Measurements from ENCODE around the gene PABPC3. TPM values are rescaled to one million over a fixed set of nuclear protein-coding genes. Genes with fewer than 3 reads are reported as not detected.

PABPC3 gene
- total RNA-seq, 2 experiments from 2014 or later = 0.20 to 0.66 TPM

DNA sequence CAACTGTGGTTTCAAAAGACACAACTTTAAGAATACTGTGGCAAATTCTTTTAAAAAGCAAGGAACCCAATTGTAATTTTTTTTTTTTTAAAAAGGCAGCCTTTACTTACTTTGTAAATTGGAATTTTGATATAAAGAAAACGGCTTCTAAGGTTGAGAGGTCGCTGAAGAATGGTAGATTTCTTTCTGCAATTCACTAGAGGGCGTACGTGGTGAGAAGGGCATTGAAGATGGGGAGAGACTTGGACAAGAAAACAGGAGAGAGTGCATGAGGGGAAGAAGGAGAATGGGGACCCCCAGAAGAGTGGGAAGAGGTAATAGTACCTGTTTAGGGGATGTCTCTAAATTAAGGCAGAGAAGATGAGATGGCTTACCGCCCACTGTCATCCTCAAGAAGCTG is 33.5 kb upstream of the PABPC3 start:
- DNase-seq = no peak
- H3K27me3 Mint-ChIP-seq = peaks cover 38% of the 10 kb centered on the region
- Histone ChIP-seq H3K27ac (ENCODE audit: low read depth in 1 of 2, low read length in 2 of 2) (no peak overlapping the region), H3K36me3 (ENCODE audit: insufficient read depth, low read length) (no peaks in the 10 kb centered on the region), H3K9me3 (ENCODE audit: control insufficient read depth in 1 of 2, insufficient read depth in 1 of 2, low read length in 2 of 2) (no peaks in the 10 kb centered on the region), H3K4me3 (ENCODE audit: low read length) (no peak overlapping the region), H3K27me3 (ENCODE audit: control insufficient read depth in 1 of 2, insufficient read depth in 2 of 2, low read length in 2 of 2) (peaks cover 2 to 6% of the 10 kb centered on the region in 2 experiments), H3K4me1 (ENCODE audit: insufficient read depth, low read length) (no peaks in the 10 kb centered on the region)
- no peak for ATAC-seq (ENCODE audit: poor library complexity)
- ChIA-PET CTCF (no interaction called here), POLR2A (no interaction called here)
- no peak overlapping the region for H3K27ac Mint-ChIP-seq
- H3K9me3 Mint-ChIP-seq = peaks cover 3% of the 10 kb centered on the region
- no peaks in the 10 kb centered on the region for H3K36me3 Mint-ChIP-seq (ENCODE audit: low read depth)
- H3K4me3 Mint-ChIP-seq = no peak overlapping the region
- TF ChIP-seq, protein P1, sequence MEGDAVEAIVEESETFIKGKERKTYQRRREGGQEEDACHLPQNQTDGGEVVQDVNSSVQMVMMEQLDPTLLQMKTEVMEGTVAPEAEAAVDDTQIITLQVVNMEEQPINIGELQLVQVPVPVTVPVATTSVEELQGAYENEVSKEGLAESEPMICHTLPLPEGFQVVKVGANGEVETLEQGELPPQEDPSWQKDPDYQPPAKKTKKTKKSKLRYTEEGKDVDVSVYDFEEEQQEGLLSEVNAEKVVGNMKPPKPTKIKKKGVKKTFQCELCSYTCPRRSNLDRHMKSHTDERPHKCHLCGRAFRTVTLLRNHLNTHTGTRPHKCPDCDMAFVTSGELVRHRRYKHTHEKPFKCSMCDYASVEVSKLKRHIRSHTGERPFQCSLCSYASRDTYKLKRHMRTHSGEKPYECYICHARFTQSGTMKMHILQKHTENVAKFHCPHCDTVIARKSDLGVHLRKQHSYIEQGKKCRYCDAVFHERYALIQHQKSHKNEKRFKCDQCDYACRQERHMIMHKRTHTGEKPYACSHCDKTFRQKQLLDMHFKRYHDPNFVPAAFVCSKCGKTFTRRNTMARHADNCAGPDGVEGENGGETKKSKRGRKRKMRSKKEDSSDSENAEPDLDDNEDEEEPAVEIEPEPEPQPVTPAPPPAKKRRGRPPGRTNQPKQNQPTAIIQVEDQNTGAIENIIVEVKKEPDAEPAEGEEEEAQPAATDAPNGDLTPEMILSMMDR (IDR thresholded peaks at IDR 0.05) = no peak
- no peaks in the 10 kb centered on the region for H3K4me1 Mint-ChIP-seq (ENCODE audit: low read depth)
- intact Hi-C loops (cut with DNase I, micrococcal nuclease) = no loop called here

DNA sequence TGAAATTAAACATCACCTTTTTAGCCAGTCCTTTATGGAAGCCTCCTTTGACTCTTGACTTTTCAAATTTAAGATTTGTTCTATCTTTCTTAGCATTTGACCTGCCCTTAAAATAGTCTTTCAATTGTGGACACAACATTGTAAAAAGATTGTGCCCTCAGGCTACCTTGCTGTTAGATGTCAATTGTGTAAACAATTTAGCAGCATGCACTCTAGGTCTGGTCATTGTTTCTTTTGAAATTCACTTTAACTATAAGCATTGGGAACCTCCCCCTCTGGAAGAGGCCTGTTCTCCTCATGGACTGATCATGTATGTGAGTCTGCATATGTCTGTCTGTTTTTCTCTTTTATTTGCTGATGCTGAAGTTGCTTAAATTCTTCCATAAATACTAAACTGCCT is 31.5 kb upstream of the PABPC3 start:
- no peak overlapping the region for H3K27ac Mint-ChIP-seq

DNA sequence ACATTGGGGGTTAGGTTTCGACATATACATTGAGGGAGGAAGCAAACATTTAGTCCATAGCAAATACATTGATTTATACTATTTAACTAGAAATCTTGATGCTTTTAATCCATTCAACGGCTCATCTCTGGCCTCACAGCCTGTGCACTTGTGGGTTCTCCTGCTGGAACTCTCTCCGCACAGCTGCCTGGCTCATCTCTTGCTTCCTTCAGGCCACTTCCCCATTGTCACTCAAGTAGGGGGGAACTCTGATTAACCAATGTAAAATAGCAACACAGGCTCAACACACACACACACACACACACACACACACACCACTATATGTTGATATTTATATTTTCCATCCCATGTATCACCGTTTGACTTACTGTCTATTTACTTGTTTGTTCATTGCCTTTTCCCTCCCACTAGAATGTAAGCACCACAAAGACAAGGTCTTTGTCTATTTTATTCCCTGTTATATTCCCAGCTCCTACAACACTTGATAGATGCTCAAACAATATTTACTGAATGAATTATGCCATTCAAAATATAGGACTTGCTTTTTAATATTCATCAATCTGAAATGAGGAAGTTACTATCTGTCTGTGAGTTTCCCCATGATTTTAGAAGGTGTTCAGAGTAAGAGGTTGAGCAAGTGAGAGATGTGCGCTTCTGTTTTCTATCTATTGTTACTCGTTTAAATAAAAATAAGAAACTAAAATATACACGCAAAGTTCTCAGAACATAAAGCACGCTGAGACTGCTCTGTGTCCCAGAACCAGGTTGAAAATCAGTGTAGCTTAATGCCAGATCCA is 29.8 kb upstream of the PABPC3 start:
- no peaks in the 10 kb centered on the region for H3K9me3 ChIP-seq (ENCODE audit: control insufficient read depth in 1 of 2, insufficient read depth in 1 of 2, low read length in 2 of 2)
- Mint-ChIP-seq H3K27me3 (peaks cover 65% of the 10 kb centered on the region), H3K9me3 (no peaks in the 10 kb centered on the region), H3K4me1 (ENCODE audit: low read depth) (no peaks in the 10 kb centered on the region), H3K36me3 (ENCODE audit: low read depth) (no peaks in the 10 kb centered on the region), H3K4me3 (no peak overlapping the region), H3K27ac (no peak overlapping the region)
- intact Hi-C loops (cut with DNase I, micrococcal nuclease) = no loop called here
- ChIA-PET CTCF (no interaction called here), POLR2A (no interaction called here)
- no peak overlapping the region for H3K27ac ChIP-seq (ENCODE audit: low read depth in 1 of 2, low read length in 2 of 2)
- H3K27me3 ChIP-seq (ENCODE audit: control insufficient read depth in 1 of 2, insufficient read depth in 2 of 2, low read length in 2 of 2) = peaks cover 6 to 12% of the 10 kb centered on the region in 2 experiments
- H3K36me3 ChIP-seq (ENCODE audit: insufficient read depth, low read length) = no peaks in the 10 kb centered on the region
- TF ChIP-seq, protein P1 (IDR thresholded peaks at IDR 0.05) = no peak
- no peak overlapping the region for H3K4me3 ChIP-seq (ENCODE audit: low read length)
- DNase-seq (no peak), ATAC-seq (ENCODE audit: poor library complexity) (no peak)
- H3K4me1 ChIP-seq (ENCODE audit: insufficient read depth, low read length) = no peaks in the 10 kb centered on the region

More for the DNA sequence above, 31.5 kb upstream of the PABPC3 start:
- Histone ChIP-seq H3K27ac (ENCODE audit: low read depth in 1 of 2, low read length in 2 of 2) (no peak overlapping the region), H3K9me3 (ENCODE audit: control insufficient read depth in 1 of 2, insufficient read depth in 1 of 2, low read length in 2 of 2) (no peaks in the 10 kb centered on the region), H3K27me3 (ENCODE audit: control insufficient read depth in 1 of 2, insufficient read depth in 2 of 2, low read length in 2 of 2) (peaks cover 6% of the 10 kb centered on the region in 2 experiments), H3K4me1 (ENCODE audit: insufficient read depth, low read length) (no peaks in the 10 kb centered on the region), H3K36me3 (ENCODE audit: insufficient read depth, low read length) (no peaks in the 10 kb centered on the region), H3K4me3 (ENCODE audit: low read length) (no peak overlapping the region)
- Mint-ChIP-seq H3K4me1 (ENCODE audit: low read depth) (no peaks in the 10 kb centered on the region), H3K36me3 (ENCODE audit: low read depth) (no peaks in the 10 kb centered on the region), H3K4me3 (no peak overlapping the region), H3K27me3 (peaks cover 51% of the 10 kb centered on the region), H3K9me3 (no peaks in the 10 kb centered on the region)
- TF ChIP-seq, protein P1 (IDR thresholded peaks at IDR 0.05) = no peak
- intact Hi-C loops (cut with DNase I, micrococcal nuclease) = no loop called here
- DNase-seq = no peak
- POLR2A ChIA-PET = no interaction called here
- CTCF ChIA-PET = no interaction called here
- ATAC-seq (ENCODE audit: poor library complexity) = no peak
